OCI-LY7 (cell line): ENCODE results near the gene METTL14. TPM values are rescaled to one million over a fixed set of nuclear protein-coding genes. Genes with fewer than 3 reads are reported as not detected.

ENCODE experiments used
- BruUV-seq: library from RNA; stranded (reverse); fragments of 400-500 nt; replicated peaks from 2 replicates; lab custom pipeline; 2021; lab: Mats Ljungman, UMichigan
- CTCF ChIA-PET: fragments of 300-600 bp; sonication (Branson Sonifier 250); formaldehyde crosslinking; loops from one replicate; lab custom pipeline; 2022; ENCODE audit warnings: antibody characterized with exemption; ENCODE audit not compliant: unreplicated experiment; lab: Charles Lee
- POLR2A ChIA-PET: fragments of 300-600 bp; sonication (Branson Sonifier 250); formaldehyde crosslinking; loops from one replicate; lab custom pipeline; 2022; ENCODE audit warnings: antibody characterized with exemption; lab: Charles Lee
- DNase-seq: peaks from one replicate; pipeline ENCODE4 v3.0.0-alpha.2; 2015; ENCODE audit warnings: low spot score
- H2AFZ ChIP-seq: fragments of 200-600 bp; sonication (generic), shearing (Covaris generic); 2 replicates; pipeline ENCODE4 v1.6.1; 2014; ENCODE audit warnings: mild to moderate bottlenecking, antibody characterized with exemption, low read length, moderate library complexity
- H3K27ac ChIP-seq: fragments of 200-600 bp; sonication (generic); 2 replicates; pipeline ENCODE4 v1.5.1; 2014; ENCODE audit warnings: mixed run types, low read depth, mild to moderate bottlenecking, moderate library complexity, low read length, inconsistent platforms; ENCODE audit not compliant: poor library complexity, severe bottlenecking
- H3K36me3 ChIP-seq: fragments of 200-600 bp; sonication (generic); 2 replicates; pipeline ENCODE4 v1.6.1; 2014; ENCODE audit warnings: mild to moderate bottlenecking, antibody characterized with exemption, low read length, moderate library complexity, mixed read lengths; ENCODE audit not compliant: insufficient read depth
- H3K4me1 ChIP-seq: fragments of 200-600 bp; sonication (generic); 2 replicates; pipeline ENCODE4 v1.5.1; 2014; ENCODE audit warnings: mild to moderate bottlenecking, low read length; ENCODE audit not compliant: insufficient read depth, poor library complexity, severe bottlenecking
- H3K4me2 ChIP-seq: fragments of 200-600 bp; sonication (generic); 2 replicates; pipeline ENCODE4 v1.6.1; 2014; ENCODE audit warnings: mild to moderate bottlenecking, low read length
- H3K4me3 ChIP-seq: fragments of 200-600 bp; sonication (generic); 2 replicates; pipeline ENCODE4 v1.5.1; 2014; ENCODE audit warnings: mild to moderate bottlenecking, low read depth, low read length; ENCODE audit not compliant: poor library complexity, severe bottlenecking
- H3K79me2 ChIP-seq: fragments of 200-600 bp; sonication (generic); 2 replicates; pipeline ENCODE4 v1.6.1; 2016; ENCODE audit warnings: low read depth, mild to moderate bottlenecking, low read length, moderate library complexity, mixed read lengths; ENCODE audit not compliant: insufficient read depth
- H3K9me2 ChIP-seq: fragments of 200-600 bp; sonication (generic); 2 replicates; pipeline ENCODE4 v1.6.1; 2016; ENCODE audit warnings: mild to moderate bottlenecking, low read length, mixed read lengths; ENCODE audit not compliant: insufficient read depth
- H3K9me3 ChIP-seq: fragments of 200-600 bp; sonication (generic); 2 replicates; pipeline ENCODE4 v1.6.1; 2014; ENCODE audit warnings: mild to moderate bottlenecking, mixed run types, low read length, mixed read lengths
- H4K20me1 ChIP-seq: fragments of 200-600 bp; sonication (generic); 2 replicates; pipeline ENCODE4 v1.6.1; 2014; ENCODE audit warnings: mild to moderate bottlenecking, antibody characterized with exemption, low read length, moderate library complexity, mixed read lengths; ENCODE audit not compliant: insufficient read depth
- CTCF ChIP-seq: fragments of 200-600 bp; sonication (generic); conservative IDR thresholded peaks from 2 replicates; pipeline ENCODE4 v1.5.1; 2014; ENCODE audit warnings: mild to moderate bottlenecking, antibody characterized with exemption, low read length, moderate library complexity, mixed read lengths
- EZH2phosphoT487 ChIP-seq: fragments of 200-600 bp; sonication (generic); IDR thresholded peaks from 2 replicates; pipeline ENCODE4 v1.6.1; 2018; ENCODE audit warnings: low read depth, borderline replicate concordance, mild to moderate bottlenecking, mixed run types, antibody characterized with exemption, low read length, moderate library complexity, mixed read lengths
- intact Hi-C: fragments of 100-400 bp; cut with micrococcal nuclease; formaldehyde crosslinking; loops from one replicate; pipeline ENCODE4 v1.10.0; 2022; ENCODE audit not compliant: unreplicated experiment
- total RNA-seq, 2 experiments: library from RNA; depleted of rRNA in 1 of 2; stranded (reverse); fragments of >200 nt in 1 of 2; shearing (Covaris generic) in 1 of 2; gene quantifications; 2 replicates each; pipeline ENCODE4 v1.2.3, GENCODE V29; 2014 to 2022

The METTL14 gene
- total RNA-seq, 2 experiments from 2014 or later, result 17.5 to 41.7 TPM

GRCh38 chr4:118738090-118738489 lies 52.9 kb downstream of the METTL14 start:
- Histone ChIP-seq H3K79me2 (no peaks in the 10 kb centered on the region), H3K36me3 (peaks cover 72% of the 10 kb centered on the region), H3K4me3 (no peak overlapping the region), H3K27ac (no peak overlapping the region), H3K9me2 (no peaks in the 10 kb centered on the region), H3K9me3 (no peaks in the 10 kb centered on the region), H3K4me1 (no peaks in the 10 kb centered on the region), H3K4me2 (no peak overlapping the region), H2AFZ (no peak overlapping the region), H4K20me1 (no peaks in the 10 kb centered on the region)
- no TSS peak for BruUV-seq
- ChIA-PET POLR2A (interaction anchor here (0.7 to 1.1 kb wide), 3 partner anchors 11 to 33 kb away, joined by 3 to 6 read pairs (median 4); no protein-coding TSS in a partner anchor), CTCF (no interaction called here)
- TF ChIP-seq EZH2phosphoT487, result no peak
- TF ChIP-seq CTCF, result no peak
- intact Hi-C loops, result no loop called here
- DNase-seq, result no peak

- H2AFZ ChIP-seq, result no peak overlapping the region
- ChIA-PET CTCF (no interaction called here), POLR2A (interaction anchor here (0.7 to 1.0 kb wide), 3 partner anchors 12 to 75 kb away, joined by 4 read pairs; no protein-coding TSS in a partner anchor)
- H3K36me3 ChIP-seq, result peaks cover 77% of the 10 kb centered on the region
- no TSS peak for BruUV-seq
- intact Hi-C loops, result no loop called here
- no peak overlapping the region for H3K4me2 ChIP-seq
- no peak overlapping the region for H3K27ac ChIP-seq
- no peaks in the 10 kb centered on the region for H3K79me2 ChIP-seq
- H3K9me3 ChIP-seq, result no peaks in the 10 kb centered on the region
- no peak overlapping the region for H3K4me3 ChIP-seq
- H3K4me1 ChIP-seq, result no peaks in the 10 kb centered on the region
- no peak for DNase-seq
- H3K9me2 ChIP-seq, result no peaks in the 10 kb centered on the region
- H4K20me1 ChIP-seq, result no peaks in the 10 kb centered on the region
- TF ChIP-seq EZH2phosphoT487 (no peak), CTCF (no peak)
These were observed 54.0 kb downstream of the METTL14 start for GRCh38 chr4:118739022-118739713.

- BruUV-seq, result no TSS peak
- CTCF ChIA-PET, result interaction anchor here (0.6 kb wide), 1 partner anchor 64 kb away, joined by 4 read pairs; no protein-coding TSS in a partner anchor
- H3K4me1 ChIP-seq, result no peaks in the 10 kb centered on the region
- intact Hi-C loops, result loop anchor here (1.0 kb wide), 1 partner anchor 147 kb away; the partner anchor contains the start of gene SYNPO2
- H3K9me2 ChIP-seq, result no peaks in the 10 kb centered on the region
- H4K20me1 ChIP-seq, result no peaks in the 10 kb centered on the region
- H3K4me3 ChIP-seq, result no peak overlapping the region
- H3K4me2 ChIP-seq, result no peak overlapping the region
- DNase-seq, result peak; percentile 58
- H3K79me2 ChIP-seq, result no peaks in the 10 kb centered on the region
- peak; percentile 84 for TF ChIP-seq CTCF
- no peak for TF ChIP-seq EZH2phosphoT487
- no peaks in the 10 kb centered on the region for H3K9me3 ChIP-seq
- POLR2A ChIA-PET, result interaction anchor here (0.9 kb wide), 1 partner anchor 15 kb away, joined by 4 read pairs; no protein-coding TSS in a partner anchor
- no peak overlapping the region for H2AFZ ChIP-seq
- peaks cover 77% of the 10 kb centered on the region for H3K36me3 ChIP-seq
- no peak overlapping the region for H3K27ac ChIP-seq
These were observed 55.7 kb downstream of the METTL14 start for GRCh38 chr4:118740869-118741268.
